ENCODE data around the gene RSPO3.
"Not testable (repeated sequence)": the region's sequence is repeated elsewhere in the genome, so short reads cannot be mapped to it uniquely, and the experiment has no call there.

RSPO3 gene

GRCh38 chr6:127094791-127095190 is 23.7 kb upstream of the RSPO3 start:
- TF ChIP-seq CTCF (IDR thresholded peaks at IDR 0.05; ENCODE audit: insufficient read depth, low read depth, low read length, missing control alignments) = no peak
- H3K4me3 ChIP-seq (ENCODE audit: low read length) = no peak overlapping the region
- DNase-seq (ENCODE audit: low read depth) = no peak

- no peak for DNase-seq (ENCODE audit: low read depth)
- TF ChIP-seq CTCF (IDR thresholded peaks at IDR 0.05; ENCODE audit: insufficient read depth, low read depth, low read length, missing control alignments) = no peak
- H3K4me3 ChIP-seq (ENCODE audit: low read length) = no peak overlapping the region
Measured at GRCh38 chr6:127096167-127096566, 22.3 kb upstream of the RSPO3 start.

- not testable (repeated sequence) for H3K4me3 ChIP-seq (ENCODE audit: low read length); DNase-seq (ENCODE audit: low read depth)
Measured at GRCh38 chr6:127097442-127097841, 21.0 kb upstream of the RSPO3 start.

GRCh38 chr6:127100510-127101140 is 17.8 kb upstream of the RSPO3 start:
- H3K4me3 ChIP-seq (ENCODE audit: low read length) = no peak overlapping the region
- TF ChIP-seq CTCF (IDR thresholded peaks at IDR 0.05; ENCODE audit: insufficient read depth, low read depth, low read length, missing control alignments) = peak; percentile 24
- peak; percentile 18 for DNase-seq (ENCODE audit: low read depth)

- H3K4me3 ChIP-seq (ENCODE audit: low read length) = no peak overlapping the region
- peak; percentile 93 for DNase-seq (ENCODE audit: low read depth)
- no peak for TF ChIP-seq CTCF (IDR thresholded peaks at IDR 0.05; ENCODE audit: insufficient read depth, low read depth, low read length, missing control alignments)
Measured at GRCh38 chr6:127102299-127102698, 16.2 kb upstream of the RSPO3 start.

GRCh38 chr6:127102859-127103258 is 15.6 kb upstream of the RSPO3 start:
- no peak for TF ChIP-seq CTCF (IDR thresholded peaks at IDR 0.05; ENCODE audit: insufficient read depth, low read depth, low read length, missing control alignments)
- H3K4me3 ChIP-seq (ENCODE audit: low read length) = no peak overlapping the region
- no peak for DNase-seq (ENCODE audit: low read depth)

- DNase-seq (ENCODE audit: low read depth) = no peak
Measured at GRCh38 chr6:127103482-127103881, 15.0 kb upstream of the RSPO3 start.

More at GRCh38 chr6:127103482-127103881, 15.0 kb upstream of the RSPO3 start:
- no peak for TF ChIP-seq CTCF (IDR thresholded peaks at IDR 0.05; ENCODE audit: insufficient read depth, low read depth, low read length, missing control alignments)
- H3K4me3 ChIP-seq (ENCODE audit: low read length) = no peak overlapping the region

All from epithelial cell of esophagus (primary cell).